Adrenal gland (tissue), 12 donors: ENCODE measurements around the gene ENPP1. TPM values are rescaled to one million over a fixed set of nuclear protein-coding genes. Genes with fewer than 3 reads are reported as not detected.
A peak's percentile ranks its signal among the peaks of the same experiment; 100 is the strongest.
"Not testable (repeated sequence)": the region's sequence is repeated elsewhere in the genome, so short reads cannot be mapped to it uniquely, and the experiment has no call there.

Experiments used
- DNase-seq, 7 donors: peaks; one replicate each; pipeline ENCODE4 v3.0.0-alpha.2; 2019 to 2020
- H3K27ac ChIP-seq, 5 donors: fragments of 200-600 bp; sonication (generic) in 4 of 5; 1 replicate in 3 of 5; 2 replicates in 2 of 5; pipeline versions ENCODE4 v1.5.1 to v1.8.0; 2016 to 2020; ENCODE audit warnings: mild to moderate bottlenecking in 1 of 5
- H3K27me3 ChIP-seq: fragments of 200-600 bp; 2 replicates; pipeline ENCODE4 v1.8.0; 2021
- H3K36me3 ChIP-seq, 2 donors: fragments of 200-600 bp; replicated peaks in 1 of 2; 1 replicate in 1 of 2; 2 replicates in 1 of 2; pipeline versions ENCODE4 v1.5.1 to v1.8.0; 2018 to 2022
- H3K4me1 ChIP-seq, 2 donors: fragments of 200-600 bp; replicated peaks in 1 of 2; 1 replicate in 1 of 2; 2 replicates in 1 of 2; pipeline versions ENCODE4 v1.5.1 to v1.8.0; 2018 to 2021
- H3K4me3 ChIP-seq, 4 donors: fragments of 200-600 bp; sonication (generic) in 3 of 4; one replicate each; pipeline ENCODE4 v1.5.1; 2016 to 2018
- H3K9me3 ChIP-seq, 3 donors: fragments of 200-600 bp; sonication (generic) in 1 of 3; replicated peaks in 1 of 3; 1 replicate in 2 of 3; 2 replicates in 1 of 3; pipeline versions ENCODE4 v1.5.1 to v1.8.0; 2016 to 2021
- CTCF ChIP-seq, 6 experiments: fragments of 450-650 bp in 4 of 6; fragments of 200-600 bp in 2 of 6; sonication (generic) in 1 of 6; IDR thresholded peaks; 1 replicate in 5 of 6; 2 replicates in 1 of 6; pipeline versions ENCODE4 v1.5.1 to v1.8.0; 2016 to 2021; ENCODE audit warnings: antibody characterized with exemption in 6 of 6, mild to moderate bottlenecking in 2 of 6, moderate library complexity in 1 of 6
- POLR2A ChIP-seq, 2 donors: fragments of 450-650 bp; IDR thresholded peaks; one replicate each; pipeline ENCODE4 v1.6.1; 2017; ENCODE audit warnings: antibody characterized with exemption in 2 of 2, mild to moderate bottlenecking in 2 of 2, moderate library complexity in 1 of 2
- WGBS, 4 donors: extraction: QIAGEN DNeasy Blood & Tissue Kit in 2 of 4; methylation state at CpG; one replicate each; pipeline versions ENCODE4 v1.1.5 to v1.1.7; 2013 to 2017; 5-methylcytosine and 5-hydroxymethylcytosine counted together
- intact Hi-C, 2 donors: fragments of 100-400 bp; cut with DNase I; formaldehyde crosslinking; loops; one replicate each; pipeline versions ENCODE4 v1.14.1 to v1.15.0; 2022 to 2023
- polyA plus RNA-seq, 3 donors: library from polyadenylated mRNA; stranded (reverse); fragments of 200-250 nt in 2 of 3; fragments of 350-450 nt in 1 of 3; fragmentation: Illumina TruSeq in 1 of 3; extraction: RNeasy Lipid Tissue Mini Kit (QIAGEN cat#74804) in 1 of 3; gene quantifications; one replicate each; pipeline ENCODE4 v1.2.3, GENCODE V29; 2013 to 2014
- total RNA-seq, 9 donors: library from RNA; depleted of rRNA in 4 of 9; stranded (reverse); fragments of >200 nt in 4 of 9; fragments of 120-200 nt in 1 of 9; fragmentation: NEBNext Ultra II Directional in 1 of 9; extraction: Animal tissue kit (Norgen Biotek cat#: 25700) in 1 of 9; gene quantifications; one replicate each; pipeline versions ENCODE4 v1.1.0 to v1.2.4, GENCODE V29; 2013 to 2023
- donor health status: healthy with polysubstance abuse.
- donor health status: Bipolar disorder and iron deficiency.
- donor health status: DM: yes; HTN: yes; CAD: no.
- donor health status: DM: no; HTN: no; CAD: no.
- donor health status: DM: no; HTN: no; CAD: no.
- donor health status: DM: yes; HTN: yes; CAD: no.

The ENPP1 gene
- total and polyA plus RNA-seq, 12 donors: 2.1 to 44.7 (median 9.5) TPM

DNA sequence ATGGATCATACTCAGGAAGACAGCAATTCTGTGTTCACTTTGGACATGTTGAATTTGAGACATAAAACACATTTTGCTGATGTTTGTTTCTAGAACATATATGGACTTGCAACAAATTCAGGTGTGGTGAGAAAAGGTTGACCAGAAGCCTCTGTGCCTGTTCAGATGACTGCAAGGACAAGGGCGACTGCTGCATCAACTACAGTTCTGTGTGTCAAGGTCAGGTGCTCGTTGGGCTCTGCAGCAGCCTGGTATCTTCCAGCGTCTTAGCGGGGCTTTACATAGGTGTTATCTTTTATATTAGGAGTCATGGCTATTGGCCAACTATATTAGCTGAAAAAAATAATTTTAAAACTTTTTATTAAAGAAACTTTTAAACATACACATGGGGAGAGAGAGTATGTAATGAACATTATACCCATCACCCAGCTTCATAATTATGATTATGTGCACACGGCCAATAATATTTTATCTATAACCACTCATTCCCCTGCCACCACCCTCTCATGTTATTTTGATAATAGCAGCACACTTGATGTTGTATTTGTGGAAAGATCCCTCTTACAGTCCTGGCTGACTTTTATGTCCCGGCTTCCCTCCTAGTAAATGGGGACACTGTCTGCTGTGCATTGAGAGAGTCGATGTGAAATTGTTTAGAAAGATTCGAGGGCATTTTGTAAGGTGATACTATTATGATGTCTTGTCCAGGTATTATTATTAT, 43.4 kb downstream of the ENPP1 start:
- no peaks in the 10 kb centered on the region for H3K27me3 ChIP-seq
- H3K4me3 ChIP-seq: no peak overlapping the region
- intact Hi-C loops: no loop called here
- no peaks in the 10 kb centered on the region for H3K9me3 ChIP-seq
- TF ChIP-seq POLR2A (IDR thresholded peaks at IDR 0.05) (no peak), CTCF (IDR thresholded peaks at IDR 0.05) (no peak)
- 61 to 83% (median 73%) methylated on average over 8 of the region's 8 CpGs for WGBS, 4 donors
- DNase-seq: no peak
- no peaks in the 10 kb centered on the region for H3K4me1 ChIP-seq
- no peaks in the 10 kb centered on the region for H3K36me3 ChIP-seq
- no peak overlapping the region for H3K27ac ChIP-seq

DNA sequence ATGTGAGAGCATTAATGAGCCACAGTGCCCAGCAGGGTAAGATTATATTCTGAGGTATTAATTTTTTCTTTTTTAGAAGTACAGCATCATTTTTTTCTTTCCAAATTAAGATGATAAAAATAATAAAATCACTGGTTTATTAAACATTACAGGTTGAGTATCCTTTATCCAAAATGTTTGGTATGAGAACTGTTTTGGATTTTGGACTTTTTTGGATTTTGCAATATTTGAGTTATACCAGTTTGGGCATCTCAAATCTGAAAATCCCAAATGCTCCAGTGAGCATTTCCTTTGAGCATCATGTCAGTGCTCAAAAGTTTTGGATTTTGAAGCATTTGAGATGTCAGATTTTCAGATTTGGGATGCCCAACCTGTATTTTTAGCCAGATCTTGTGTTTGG, 44.4 kb downstream of the ENPP1 start:
- Histone ChIP-seq H3K9me3 (no peaks in the 10 kb centered on the region), H3K4me3 (no peak overlapping the region), H3K4me1 (no peaks in the 10 kb centered on the region), H3K36me3 (no peaks in the 10 kb centered on the region), H3K27me3 (no peaks in the 10 kb centered on the region), H3K27ac (no peak overlapping the region)
- DNase-seq: no peak
- intact Hi-C loops: no loop called here
- no peak for TF ChIP-seq POLR2A (IDR thresholded peaks at IDR 0.05)

- no peak overlapping the region for H3K27ac ChIP-seq
- no peak overlapping the region for H3K4me3 ChIP-seq
- intact Hi-C loops: no loop called here
- no peaks in the 10 kb centered on the region for H3K27me3 ChIP-seq
- H3K9me3 ChIP-seq: no peaks in the 10 kb centered on the region
- TF ChIP-seq CTCF (IDR thresholded peaks at IDR 0.05) (no peak), POLR2A (IDR thresholded peaks at IDR 0.05) (no peak)
- no peak for DNase-seq
- H3K36me3 ChIP-seq: no peaks in the 10 kb centered on the region
- 68 to 88% (median 81%) methylated on average over 2 of the region's 2 CpGs for WGBS, 4 donors
- H3K4me1 ChIP-seq: no peaks in the 10 kb centered on the region
Measured at GRCh38 chr6:131854803-131855202, 47.0 kb downstream of the ENPP1 start.

GRCh38 chr6:131858765-131859415, 51.1 kb downstream of the ENPP1 start:
- TF ChIP-seq POLR2A (IDR thresholded peaks at IDR 0.05) (no peak), CTCF (IDR thresholded peaks at IDR 0.05) (no peak)
- intact Hi-C loops: no loop called here
- Histone ChIP-seq H3K36me3 (no peaks in the 10 kb centered on the region), H3K27me3 (no peaks in the 10 kb centered on the region), H3K27ac (peak overlapping the region in 1 of 5 donors; percentile 24), H3K9me3 (no peaks in the 10 kb centered on the region), H3K4me3 (no peak overlapping the region), H3K4me1 (peaks cover 0 to 8% of the 10 kb centered on the region in 2 donors)
- DNase-seq: no peak
- 44 to 54% (median 49%) methylated on average over 2 of the region's 2 CpGs for WGBS, 4 donors

DNA sequence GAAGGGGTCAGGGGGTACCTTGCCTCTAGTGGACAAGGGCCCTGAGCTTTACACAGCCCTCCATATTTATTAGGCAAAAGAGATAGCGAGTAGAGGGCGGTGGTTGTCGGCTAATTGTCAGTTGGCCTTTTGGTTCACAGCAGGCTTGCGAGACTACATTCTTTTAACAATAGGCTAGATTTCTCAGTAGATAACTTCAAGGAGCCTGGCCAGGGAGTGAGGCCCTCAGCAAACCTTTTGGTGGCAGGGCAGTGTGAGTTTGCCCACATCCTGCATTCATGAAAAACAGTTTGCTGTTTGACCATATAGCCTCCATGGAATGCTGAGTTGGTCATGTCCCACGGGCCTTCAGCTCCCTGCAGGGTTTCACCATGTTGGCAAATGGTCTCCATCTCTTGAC, 51.8 kb downstream of the ENPP1 start:
- H3K4me3 ChIP-seq, DNase-seq, intact Hi-C loops, H3K36me3 ChIP-seq, H3K9me3 ChIP-seq, H3K27ac ChIP-seq, H3K27me3 ChIP-seq, H3K4me1 ChIP-seq: not testable (repeated sequence)
- 86 to 98% (median 88%) methylated on average over 5 of the region's 5 CpGs for WGBS, 4 donors
